Effector CD8-positive, alpha-beta T cell (primary cell): ENCODE measurements around the gene MYOM3.
"Not testable (repeated sequence)": the region's sequence is repeated elsewhere in the genome, so short reads cannot be mapped to it uniquely, and the experiment has no call there.

Experiments
- DNase-seq: peaks from one replicate; lab custom pipeline; 2025; lab: John Stamatoyannopoulos, UW

The MYOM3 gene

GRCh38 chr1:24071941-24072340, 40.0 kb downstream of the MYOM3 start:
- DNase-seq: no peak

- DNase-seq: peak; percentile 51
These were observed 41.0 kb downstream of the MYOM3 start for GRCh38 chr1:24070821-24071393.

DNA sequence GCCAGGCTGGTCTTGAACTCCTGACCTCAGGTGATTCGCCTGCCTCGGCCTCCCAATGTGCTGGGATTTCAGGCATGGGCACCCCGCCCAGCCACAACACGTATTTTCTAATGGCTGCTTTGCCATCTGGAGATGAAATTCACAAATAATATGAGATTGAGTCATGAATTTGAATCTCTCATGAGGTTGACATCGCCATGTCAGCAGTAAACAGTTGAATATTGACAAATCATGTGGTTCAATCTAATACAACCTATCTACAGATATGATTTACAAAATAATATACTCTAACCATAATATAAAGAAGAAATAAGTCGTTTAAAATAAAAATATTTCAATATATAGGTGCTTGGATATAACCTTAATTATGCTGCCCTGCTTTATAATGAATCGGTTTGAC, 42.1 kb downstream of the MYOM3 start:
- DNase-seq: no peak

GRCh38 chr1:24067978-24068377, 44.0 kb downstream of the MYOM3 start:
- DNase-seq: no peak

GRCh38 chr1:24065304-24065703, 46.6 kb downstream of the MYOM3 start:
- DNase-seq: no peak

DNA sequence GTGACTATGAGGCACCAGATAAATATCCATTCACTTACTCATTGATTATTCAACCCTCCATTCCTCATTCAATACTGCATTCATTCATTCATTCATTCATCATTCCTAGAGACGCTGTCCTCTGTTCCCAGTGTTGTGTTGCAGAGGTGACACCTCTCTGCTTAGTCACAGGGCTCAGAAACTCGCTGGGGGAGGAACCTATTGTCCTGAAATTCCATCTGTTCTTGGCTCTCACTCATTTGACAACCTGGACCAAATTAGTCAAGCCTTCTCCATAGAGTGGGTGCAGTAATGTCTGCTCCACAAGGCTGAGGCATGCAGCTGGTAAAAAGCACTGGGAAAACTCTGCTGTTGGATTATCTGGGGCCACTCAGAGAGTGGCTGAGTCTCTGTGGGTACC, 49.7 kb downstream of the MYOM3 start:
- no peak for DNase-seq

GRCh38 chr1:24060482-24060881, 51.5 kb downstream of the MYOM3 start:
- DNase-seq: no peak

GRCh38 chr1:24058671-24059455, 53.1 kb downstream of the MYOM3 start:
- no peak for DNase-seq

- DNase-seq: no peak
These were observed 54.8 kb downstream of the MYOM3 start for GRCh38 chr1:24057171-24057570.

DNA sequence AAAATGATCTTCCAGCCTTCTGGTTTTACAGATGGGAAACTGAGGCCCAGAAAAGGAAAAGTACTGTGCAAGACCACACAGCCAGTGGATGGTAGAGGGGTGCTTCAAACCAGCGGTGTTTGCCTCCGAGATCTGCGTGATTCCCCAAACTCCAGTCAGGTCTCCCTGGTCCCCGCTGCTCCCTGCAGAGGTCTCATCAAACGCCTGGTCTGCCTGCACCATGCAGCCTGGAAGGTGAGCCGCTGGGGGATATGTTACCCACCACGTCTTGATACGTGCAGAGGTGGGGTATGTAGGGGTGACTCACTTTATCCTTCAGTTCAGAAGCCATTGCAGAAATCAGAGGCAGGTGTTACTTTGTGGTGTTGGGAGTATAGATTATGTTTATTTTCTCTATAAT, 56.3 kb downstream of the MYOM3 start:
- no peak for DNase-seq

- no peak for DNase-seq
These were observed 59.7 kb downstream of the MYOM3 start for GRCh38 chr1:24052220-24052619.

DNA sequence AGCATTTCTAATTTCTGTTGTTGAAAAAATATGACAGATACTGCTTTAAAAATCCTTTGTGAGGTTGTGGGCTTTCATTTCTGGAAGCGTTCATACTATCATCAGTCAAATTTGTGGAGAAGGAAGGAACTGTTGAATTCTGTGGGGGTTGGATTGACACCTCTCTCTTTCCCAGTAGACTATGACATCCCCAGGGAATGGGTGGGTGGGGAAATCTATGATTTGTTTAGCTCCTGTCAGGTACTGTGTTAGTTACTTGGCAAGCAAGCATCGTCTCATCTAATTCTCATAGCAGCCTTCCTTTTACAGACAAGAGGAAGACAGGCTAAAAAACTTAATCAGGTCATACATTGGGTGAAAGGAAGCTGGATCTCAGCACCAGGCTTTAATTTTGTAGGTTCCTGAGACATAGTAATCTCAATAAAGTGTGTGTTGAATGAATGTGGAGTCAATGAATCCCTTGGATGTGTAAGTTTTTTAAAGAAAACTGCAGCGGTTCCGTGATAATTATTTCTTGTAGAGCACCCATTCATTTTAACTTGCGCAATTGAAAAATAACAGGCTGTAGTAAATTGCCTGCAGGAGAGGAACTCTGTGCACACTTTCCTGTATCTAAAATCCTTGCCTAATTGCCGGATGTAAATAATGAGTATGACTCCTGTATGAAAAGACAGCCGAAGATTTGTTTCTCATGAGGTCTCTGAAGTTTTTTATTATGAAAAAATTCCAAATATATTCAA, 60.6 kb downstream of the MYOM3 start:
- no peak for DNase-seq

DNA sequence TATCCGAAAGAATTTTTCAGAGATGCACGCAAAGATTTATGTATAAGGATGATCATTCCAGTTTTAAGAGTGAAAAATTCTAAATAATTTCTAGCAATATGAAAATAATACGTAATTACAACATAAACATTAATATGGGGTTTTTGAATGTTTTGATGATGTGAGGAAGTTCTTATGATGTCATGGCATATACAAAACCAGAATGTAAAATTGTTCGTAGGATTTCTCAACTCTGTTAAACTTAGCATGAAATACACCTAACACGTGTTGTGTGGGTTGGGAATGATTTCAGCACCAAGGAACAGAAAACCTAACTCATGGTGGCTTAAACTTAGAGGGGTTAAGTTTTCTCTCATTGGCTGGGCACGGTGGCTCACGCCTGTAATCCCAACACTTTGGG, 62.2 kb downstream of the MYOM3 start:
- no peak for DNase-seq

GRCh38 chr1:24048894-24049293, 63.0 kb downstream of the MYOM3 start:
- DNase-seq: not testable (repeated sequence)

GRCh38 chr1:24048205-24048869, 63.6 kb downstream of the MYOM3 start:
- no peak for DNase-seq

- no peak for DNase-seq
These were observed 64.8 kb downstream of the MYOM3 start for GRCh38 chr1:24047110-24047477.

GRCh38 chr1:24045771-24046170, 66.2 kb downstream of the MYOM3 start:
- DNase-seq: no peak

DNA sequence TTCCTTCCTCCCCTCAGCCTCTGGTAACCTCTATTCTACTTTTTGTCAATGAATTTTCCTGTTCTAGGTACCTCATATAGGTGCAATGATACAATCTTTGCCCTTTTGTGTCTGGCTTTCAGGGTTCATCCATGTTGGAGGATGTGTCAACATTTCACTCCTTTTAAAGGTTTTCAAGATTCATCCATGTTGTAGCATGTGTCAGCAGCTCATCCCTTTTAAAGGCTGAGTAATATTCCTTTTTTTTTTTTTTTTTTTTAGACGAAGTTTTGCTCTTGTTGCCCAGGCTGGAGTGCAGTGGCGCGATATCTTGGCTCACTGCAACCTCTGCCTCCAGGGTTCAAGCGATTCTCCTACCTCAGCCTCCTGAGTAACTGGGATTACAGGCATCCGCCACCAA, 67.3 kb downstream of the MYOM3 start:
- not testable (repeated sequence) for DNase-seq

- no peak for DNase-seq
These were observed 68.4 kb downstream of the MYOM3 start for GRCh38 chr1:24043345-24044032.

- DNase-seq: no peak
These were observed 69.6 kb downstream of the MYOM3 start for GRCh38 chr1:24042315-24042714.

DNA sequence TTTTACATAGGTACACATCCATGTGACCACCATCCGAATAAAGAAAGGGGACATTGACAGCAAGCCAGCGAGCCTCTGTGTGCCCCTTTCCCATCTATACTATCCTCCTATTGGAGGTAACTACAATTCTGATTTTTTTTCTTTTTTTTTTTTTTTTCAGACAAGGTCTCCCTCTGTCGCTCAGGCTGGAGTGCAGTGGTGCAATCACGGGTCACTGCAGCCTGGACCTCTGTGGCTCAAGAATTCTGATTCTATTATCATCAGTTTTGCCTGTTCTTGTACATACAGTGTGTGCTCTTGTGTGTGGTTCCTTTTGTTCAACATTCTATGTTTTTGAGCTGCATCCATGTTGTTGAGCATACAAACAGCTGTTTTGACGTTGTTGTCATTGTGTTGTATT, 75.8 kb downstream of the MYOM3 start:
- no peak for DNase-seq

DNA sequence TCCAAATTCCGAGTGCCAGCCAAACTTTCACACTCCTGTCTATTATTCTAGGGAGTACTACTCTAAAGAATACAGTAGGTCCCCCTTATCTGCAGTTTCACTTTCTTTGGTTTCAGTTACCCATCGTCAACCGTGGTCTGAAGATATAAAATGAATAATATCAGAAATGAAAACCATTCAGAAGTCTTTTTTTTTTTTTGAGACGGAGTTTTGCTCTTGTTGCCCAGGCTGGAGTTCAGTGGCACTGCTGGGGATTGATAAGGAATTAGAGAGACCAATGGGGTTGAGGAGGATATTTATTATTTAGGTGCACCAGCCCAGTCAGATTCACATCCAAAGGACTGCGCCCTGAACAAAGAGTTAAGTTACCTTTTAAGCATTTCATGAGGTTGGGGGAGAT, 79.0 kb downstream of the MYOM3 start:
- no peak for DNase-seq
